Muscle of back (tissue), 11 donors: ENCODE measurements around the gene TBX4. TPM values are rescaled to one million over a fixed set of nuclear protein-coding genes. Genes with fewer than 3 reads are reported as not detected.
"Not testable (repeated sequence)": the region's sequence is repeated elsewhere in the genome, so short reads cannot be mapped to it uniquely, and the experiment has no call there.

ENCODE experiments used
- DNase-seq, 3 donors: peaks; one replicate each; pipeline versions ENCODE4 v3.0.0 to v3.0.0-alpha.2; 2013
- polyA plus RNA-seq, 10 donors: library from polyadenylated mRNA; unstranded; fragments of 120-200 nt; gene quantifications; one replicate each; pipeline ENCODE4 v1.2.1, GENCODE V29; 2013; ENCODE audit not compliant: insufficient read length in 10 of 10

Gene TBX4
- polyA plus RNA-seq, 10 donors, result 3.7 to 37.8 (median 6.0) TPM

GRCh38 chr17:61479493-61480413, 27.5 kb downstream of the TBX4 start:
- DNase-seq, result no peak

- no peak for DNase-seq
Observed at GRCh38 chr17:61480414-61480807, 28.2 kb downstream of the TBX4 start.

GRCh38 chr17:61481421-61481820, 29.2 kb downstream of the TBX4 start:
- DNase-seq, result no peak

GRCh38 chr17:61482467-61482866, 30.2 kb downstream of the TBX4 start:
- DNase-seq, result no peak

- DNase-seq, result no peak
Observed at GRCh38 chr17:61483778-61484116, 31.5 kb downstream of the TBX4 start.

- no peak for DNase-seq
Observed at GRCh38 chr17:61484174-61484573, 32.0 kb downstream of the TBX4 start.

GRCh38 chr17:61485067-61485775, 33.0 kb downstream of the TBX4 start:
- no peak for DNase-seq

- DNase-seq, result no peak
Observed at GRCh38 chr17:61486135-61487120, 34.2 kb downstream of the TBX4 start.

GRCh38 chr17:61487161-61487988, 35.2 kb downstream of the TBX4 start:
- DNase-seq, result no peak

- DNase-seq, result no peak
Observed at GRCh38 chr17:61487989-61488595, 35.9 kb downstream of the TBX4 start.

GRCh38 chr17:61488878-61489718, 36.9 kb downstream of the TBX4 start:
- no peak for DNase-seq

- DNase-seq, result no peak
Observed at GRCh38 chr17:61489719-61490490, 37.7 kb downstream of the TBX4 start.

GRCh38 chr17:61490540-61490975, 38.3 kb downstream of the TBX4 start:
- DNase-seq, result peak in 1 of 3 donors; percentile 26

GRCh38 chr17:61491981-61492380, 39.8 kb downstream of the TBX4 start:
- no peak for DNase-seq

GRCh38 chr17:61492759-61493526, 40.7 kb downstream of the TBX4 start:
- DNase-seq, result peak in 1 of 3 donors; percentile 46

GRCh38 chr17:61493830-61494324, 41.7 kb downstream of the TBX4 start:
- DNase-seq, result not testable (repeated sequence)

GRCh38 chr17:61494325-61495160, 42.3 kb downstream of the TBX4 start:
- no peak for DNase-seq
